Measurements from ENCODE around the gene BMERB1. TPM values are rescaled to one million over a fixed set of nuclear protein-coding genes. Genes with fewer than 3 reads are reported as not detected.

The BMERB1 gene
- polyA plus RNA-seq, 3 donors: 39.2 to 46.3 (median 42.6) TPM

GRCh38 chr16:15581127-15581815, 146.9 kb downstream of the BMERB1 start:
- DNase-seq: no peak

DNA sequence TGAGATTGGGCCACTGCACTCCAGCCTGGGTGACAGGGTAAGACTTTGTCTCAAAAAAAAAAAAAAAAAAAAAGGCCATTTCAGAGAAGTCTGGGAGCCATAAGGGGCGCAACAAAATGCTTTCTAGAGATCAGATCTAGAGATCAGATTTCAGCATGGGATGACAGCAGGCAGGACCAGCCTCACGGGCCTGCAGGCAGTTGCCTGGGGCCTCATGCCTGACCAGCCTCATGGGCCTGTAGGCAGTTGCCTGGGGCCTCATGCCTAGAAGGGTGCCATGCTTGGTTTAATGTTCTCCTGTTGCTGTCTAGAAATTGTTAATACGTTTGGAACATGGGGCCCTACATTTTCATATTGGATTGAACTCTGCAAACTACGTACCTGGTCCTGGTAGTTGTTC, 149.1 kb downstream of the BMERB1 start:
- no peak for DNase-seq

GRCh38 chr16:15585956-15586355, 151.6 kb downstream of the BMERB1 start:
- no peak for DNase-seq

GRCh38 chr16:15586716-15587115, 152.3 kb downstream of the BMERB1 start:
- no peak for DNase-seq

DNA sequence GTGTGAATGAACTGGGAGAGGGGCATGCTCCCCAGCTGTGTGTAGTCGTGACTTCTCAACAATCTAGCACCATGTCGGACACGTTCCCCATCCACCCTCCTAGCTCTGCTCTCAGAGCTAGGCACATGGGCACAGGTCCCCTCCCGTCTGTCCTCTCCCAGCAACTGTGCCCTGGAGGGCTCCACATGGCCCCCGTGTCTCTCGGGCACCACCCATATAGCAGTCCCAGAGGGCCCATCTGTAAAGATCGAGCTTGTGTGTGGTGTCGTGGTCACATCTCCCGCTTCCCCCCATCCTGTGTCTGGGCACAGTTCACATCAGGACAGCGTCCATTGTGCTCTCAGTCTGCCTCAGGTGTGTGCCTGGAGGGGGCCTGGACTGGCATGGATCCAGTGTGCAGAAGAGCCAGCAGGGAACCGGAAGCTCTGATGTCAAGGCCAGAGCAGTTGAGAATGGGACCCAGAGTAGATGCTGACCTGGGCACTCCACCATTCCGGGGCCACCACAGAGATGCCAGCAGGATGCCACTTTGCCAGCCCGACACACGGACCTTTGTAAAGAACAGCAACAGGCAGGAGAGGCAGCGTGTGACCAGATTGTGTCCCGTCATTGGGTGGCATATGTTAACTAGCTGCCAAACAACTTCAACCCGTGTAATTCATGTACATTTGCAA, 152.9 kb downstream of the BMERB1 start:
- no peak for DNase-seq

GRCh38 chr16:15592324-15592723, 157.9 kb downstream of the BMERB1 start:
- no peak for DNase-seq

DNA sequence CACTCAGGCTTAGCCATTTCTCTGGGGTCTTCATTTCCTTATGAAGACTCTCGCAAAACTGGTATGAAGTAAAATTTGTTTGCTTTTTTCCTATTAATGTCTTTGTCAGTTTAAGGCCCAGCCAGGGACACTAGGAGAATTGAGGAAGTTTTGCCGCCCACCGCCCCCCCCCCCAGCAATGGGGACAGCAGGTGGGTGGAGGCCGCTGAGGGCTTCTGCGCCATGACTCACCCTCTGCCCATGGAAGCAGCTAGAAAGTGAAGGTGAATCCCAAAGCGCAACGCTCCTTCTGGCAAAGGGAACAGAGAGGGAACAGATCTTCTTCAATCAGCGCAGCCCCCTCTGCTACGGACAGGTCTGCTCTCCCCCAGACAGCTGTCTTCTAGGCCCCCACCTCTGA, 158.8 kb downstream of the BMERB1 start:
- DNase-seq: no peak

DNA sequence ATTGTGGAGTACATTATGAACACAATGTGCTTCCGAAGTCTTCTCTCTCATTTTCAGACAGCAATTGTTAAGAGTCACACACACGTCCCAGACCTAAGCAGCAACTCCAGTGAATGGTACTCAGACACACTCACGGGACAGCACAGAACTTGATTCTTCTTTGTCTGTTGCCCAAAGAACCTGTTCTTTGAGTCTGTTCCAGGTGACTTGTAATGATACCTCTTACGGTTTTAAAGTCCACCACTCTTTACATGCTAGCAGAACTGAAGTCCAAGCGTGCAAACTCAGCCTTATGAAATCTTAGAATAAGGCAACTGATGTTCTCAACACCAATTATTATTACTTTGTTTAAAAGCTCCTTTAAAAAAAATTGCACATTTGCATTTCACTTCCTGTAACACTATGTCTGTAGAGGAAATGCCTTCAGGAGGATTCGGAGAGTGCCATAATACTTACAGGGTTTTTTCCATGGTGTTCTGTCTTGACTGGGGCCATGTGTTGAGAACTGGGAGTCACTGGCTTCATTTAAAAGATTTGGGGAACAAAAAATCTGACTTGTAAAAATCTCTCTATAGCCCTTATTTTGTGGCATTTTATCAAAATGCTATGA, 160.4 kb downstream of the BMERB1 start:
- no peak for DNase-seq

- no peak for DNase-seq
Observed at GRCh38 chr16:15597135-15597534, 162.7 kb downstream of the BMERB1 start.

DNA sequence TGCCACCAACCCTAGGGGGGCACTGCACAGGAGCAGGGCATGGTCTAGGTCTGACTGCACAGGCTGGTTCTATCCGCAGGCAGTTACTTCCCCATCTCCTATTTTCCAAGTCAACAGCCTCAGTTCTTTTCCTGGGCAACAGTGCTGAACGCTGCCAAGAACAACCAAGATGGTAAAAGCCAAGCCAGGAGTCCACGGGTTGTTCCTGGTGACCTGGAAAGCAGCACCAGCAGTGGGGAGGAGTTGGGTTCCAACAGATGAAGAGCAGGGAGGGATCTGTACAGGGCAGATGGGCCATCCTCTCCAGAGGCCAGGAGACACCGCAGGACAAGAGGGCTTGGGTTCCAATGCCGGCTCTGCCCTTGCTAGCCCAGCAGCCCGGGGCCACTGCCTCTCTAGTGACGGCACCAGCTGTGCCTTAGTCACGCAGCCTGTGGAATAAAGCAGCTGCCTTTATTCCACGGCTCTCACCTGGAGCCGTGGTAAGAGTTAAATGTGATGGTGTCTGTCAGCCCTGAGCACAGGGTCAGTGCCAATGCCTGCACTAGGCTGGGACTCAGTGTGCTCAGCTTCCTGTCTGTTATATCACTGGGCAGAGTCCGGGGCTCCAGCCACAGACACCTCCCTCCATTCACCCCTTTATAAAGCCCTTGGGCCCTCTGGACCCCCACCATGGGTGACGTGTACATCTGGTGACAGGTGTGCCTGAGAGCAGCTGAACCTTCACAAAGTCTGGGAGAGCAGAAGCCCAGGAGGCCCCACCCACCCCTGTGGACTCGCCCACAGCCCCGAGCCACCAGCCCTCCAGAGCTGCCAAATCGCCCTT, 163.6 kb downstream of the BMERB1 start:
- no peak for DNase-seq

DNA sequence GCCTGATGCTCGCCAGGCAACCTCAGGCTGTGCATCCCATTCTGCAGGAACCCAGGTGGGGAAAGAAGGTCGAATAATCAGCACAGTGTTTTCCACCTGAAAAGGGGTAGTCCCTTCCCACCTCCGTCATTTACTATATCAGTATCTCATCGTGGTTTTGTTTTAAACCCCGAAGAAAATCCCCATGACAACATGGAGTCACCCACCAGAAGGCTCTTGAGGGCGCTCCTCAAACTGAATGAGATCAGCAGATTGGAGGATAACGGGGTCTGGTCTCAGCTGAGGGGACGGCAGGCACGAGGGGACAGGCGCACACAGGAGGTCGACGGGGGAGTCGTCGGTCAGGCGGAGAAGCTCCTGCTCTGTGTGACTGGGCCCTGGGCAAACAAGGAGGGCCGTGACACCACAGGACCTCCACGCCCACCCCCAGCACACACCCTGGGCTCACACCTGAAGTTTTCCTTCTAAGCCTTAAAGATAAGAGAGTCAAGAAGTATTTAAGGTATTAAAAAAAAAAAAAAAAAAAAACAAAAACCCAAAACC, 164.3 kb downstream of the BMERB1 start:
- no peak for DNase-seq

DNA sequence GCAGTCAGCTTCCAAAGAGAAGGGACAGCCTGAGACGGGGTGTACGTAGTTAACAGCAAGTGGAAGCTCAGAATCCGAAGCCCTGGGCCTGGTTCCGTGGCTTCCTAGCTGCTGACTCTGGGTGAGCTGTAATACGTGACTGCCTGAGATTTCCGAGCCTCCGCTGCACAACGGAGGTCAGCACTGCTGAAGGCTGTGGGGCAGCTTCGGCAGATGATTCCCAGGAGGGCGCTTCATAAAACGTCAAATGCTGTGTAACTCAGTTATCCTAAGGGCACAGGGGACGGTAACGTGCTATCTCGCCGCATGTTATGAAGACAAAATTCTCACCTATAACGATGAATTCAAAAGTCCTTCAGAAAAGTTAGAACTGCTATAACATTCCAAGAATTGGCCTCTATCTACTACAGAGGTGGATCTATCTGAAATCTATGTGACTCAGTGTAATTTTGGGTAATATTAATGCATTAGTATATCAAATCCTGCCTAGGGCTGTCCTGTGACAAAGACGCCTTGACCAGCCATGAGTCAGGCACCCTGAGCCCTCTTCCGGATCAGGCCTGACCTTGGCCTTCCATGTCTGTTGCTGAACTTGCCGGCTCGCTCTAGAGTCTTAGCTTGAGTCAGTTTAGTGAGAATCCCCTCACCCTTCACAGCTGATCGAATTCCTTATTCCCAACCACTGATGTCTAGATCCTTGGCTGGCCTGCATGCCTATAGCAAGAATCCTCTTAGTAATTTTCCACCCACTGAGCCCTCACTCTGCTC, 165.1 kb downstream of the BMERB1 start:
- DNase-seq: no peak

DNA sequence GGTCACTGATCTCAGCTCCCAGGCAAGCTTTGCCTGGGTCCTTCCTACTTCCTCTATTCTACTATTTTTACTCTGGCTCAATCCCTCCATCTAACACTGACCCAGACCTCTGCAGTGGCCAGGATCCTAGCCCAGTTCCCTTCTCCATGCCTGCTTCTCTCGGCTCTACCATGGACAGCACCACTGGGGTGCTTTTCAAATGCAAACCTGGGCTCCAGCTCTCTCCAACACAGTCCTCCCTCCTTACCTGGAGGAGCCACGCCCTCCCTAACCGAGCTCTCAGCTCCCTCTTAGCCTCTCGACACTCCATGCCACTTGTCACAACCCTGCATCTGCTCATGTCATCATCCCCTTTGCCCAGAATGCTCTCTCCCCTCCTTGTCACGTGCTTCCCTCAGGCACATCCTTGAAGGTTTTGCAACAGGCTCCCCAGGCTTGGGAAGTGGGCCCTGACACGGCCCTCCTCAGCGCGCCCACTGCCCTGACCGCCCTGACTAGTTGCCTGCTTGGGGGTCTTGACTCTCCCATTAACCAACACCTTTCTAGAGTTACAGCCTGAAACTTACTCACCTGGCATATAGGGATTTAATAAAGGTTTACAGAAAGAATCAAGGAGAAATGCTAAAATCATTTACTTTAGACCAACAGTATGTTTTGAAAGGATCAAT, 167.0 kb downstream of the BMERB1 start:
- DNase-seq: no peak

- DNase-seq: no peak
Observed at GRCh38 chr16:15602285-15603044, 168.1 kb downstream of the BMERB1 start.

DNA sequence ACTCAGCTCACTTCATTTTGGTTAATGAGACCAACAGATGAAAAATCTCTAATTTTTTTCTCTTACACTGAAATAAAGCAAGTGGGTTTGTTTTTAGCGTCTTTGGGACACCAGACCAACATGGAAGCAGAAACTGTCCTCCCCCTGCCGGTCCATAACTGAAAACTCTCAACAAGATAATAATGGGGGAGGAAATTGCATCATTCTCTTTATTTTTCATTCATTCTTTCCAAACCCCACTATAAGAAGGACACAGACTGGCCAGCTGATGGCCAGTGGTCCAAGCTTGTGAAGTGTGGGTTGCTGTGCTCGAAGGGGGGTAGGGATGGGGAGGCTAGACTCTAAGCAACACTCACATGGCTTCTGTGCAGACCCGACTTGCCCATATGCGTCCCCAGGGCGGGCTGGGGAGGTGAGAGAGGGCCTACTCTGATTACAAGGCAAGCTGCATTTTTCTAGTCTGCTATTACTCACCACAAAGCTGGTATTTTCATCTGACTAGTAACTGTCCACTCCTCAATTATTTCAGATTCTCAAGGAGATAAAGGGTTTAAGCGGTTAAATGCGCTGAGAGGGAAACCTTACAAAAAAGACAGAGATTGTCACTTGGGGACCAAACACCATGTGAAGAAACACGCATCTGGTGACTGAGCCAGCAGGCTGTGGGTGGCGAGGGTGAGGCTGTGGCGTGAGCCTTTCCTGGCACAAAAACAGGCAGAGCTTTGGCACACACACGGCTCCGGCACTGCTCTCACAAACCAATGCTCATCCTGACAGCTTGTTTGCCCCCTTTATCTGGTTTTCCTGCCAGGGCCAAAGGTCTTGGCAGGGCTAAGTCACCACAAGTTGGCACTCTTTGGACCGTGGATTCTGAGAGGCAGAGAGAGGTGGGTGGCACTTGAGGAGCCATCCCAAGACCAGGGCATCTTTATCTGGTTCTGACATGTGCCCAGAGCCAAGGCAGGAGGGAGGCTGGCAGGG, 170.4 kb downstream of the BMERB1 start:
- DNase-seq: no peak

DNA sequence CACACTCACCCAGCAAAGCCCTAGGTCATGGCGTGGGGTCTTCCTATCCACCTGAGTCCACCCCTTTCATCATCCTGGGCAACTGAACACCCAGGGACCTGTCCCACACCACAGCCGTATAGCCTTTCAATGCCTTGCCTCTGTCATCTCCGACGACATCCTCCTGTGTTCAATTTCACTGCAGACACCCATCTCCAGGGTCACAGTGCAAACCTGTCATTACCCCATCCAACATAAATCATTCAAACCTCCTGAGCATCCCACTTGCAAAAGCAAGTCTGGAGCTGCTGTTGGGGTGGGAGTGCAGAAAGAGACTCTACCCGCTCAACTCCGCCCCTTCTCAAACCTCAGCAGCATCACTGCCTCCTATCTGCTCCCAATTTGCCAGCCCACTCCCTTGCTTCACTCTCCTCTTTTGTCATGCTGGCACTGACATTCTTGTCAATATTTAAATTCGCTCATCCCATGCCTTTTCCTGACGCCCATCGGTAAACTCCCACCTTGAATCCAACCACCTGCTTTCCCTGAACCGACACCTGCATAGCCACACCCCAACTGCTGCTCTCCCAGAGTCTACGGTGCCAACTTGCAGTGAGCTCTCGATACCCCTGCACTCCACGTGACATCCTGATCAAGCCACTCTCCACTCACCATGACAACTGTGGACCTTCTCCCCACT, 171.6 kb downstream of the BMERB1 start:
- no peak for DNase-seq

DNA sequence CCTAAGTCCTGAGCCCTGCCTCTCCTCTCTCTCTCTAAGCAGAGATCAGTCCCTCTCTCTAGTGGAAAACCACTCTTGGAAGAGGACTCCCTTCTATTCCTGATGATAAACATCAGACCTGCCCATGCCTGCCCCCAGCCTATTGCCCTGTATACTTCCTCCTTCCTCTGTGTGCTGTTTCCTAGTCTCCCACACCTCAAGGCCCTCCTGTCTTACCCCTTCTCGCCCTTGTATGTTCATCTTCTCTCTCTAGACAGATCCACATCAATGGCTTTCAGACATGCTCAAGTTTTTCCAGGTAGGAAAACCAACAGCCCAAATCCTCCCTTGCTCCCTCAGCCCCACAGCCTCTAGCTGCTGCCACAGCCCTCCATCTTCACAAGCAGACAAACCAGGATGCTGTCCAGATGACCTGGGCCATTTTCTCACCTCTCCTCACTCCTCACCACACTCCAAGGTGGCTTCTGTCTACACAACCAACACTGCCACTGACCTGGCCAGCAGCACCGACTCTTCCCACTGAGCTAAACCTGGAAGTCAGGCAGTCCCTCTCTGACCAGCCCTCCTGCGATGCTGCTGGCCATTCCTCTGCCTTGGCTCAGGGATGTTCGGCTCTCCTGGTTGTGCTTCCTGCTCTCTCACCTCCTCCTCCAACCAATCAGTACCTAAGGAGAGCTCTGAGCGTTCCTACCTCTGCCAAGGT, 172.3 kb downstream of the BMERB1 start:
- DNase-seq: no peak

Data from renal pelvis (tissue), 4 donors.